ENCODE data around the gene PTPRE. TPM values are rescaled to one million over a fixed set of nuclear protein-coding genes. Genes with fewer than 3 reads are reported as not detected.

PTPRE gene
- total RNA-seq, 2 donors from 2014 or later = 11.3 to 23.5 TPM

GRCh38 chr10:128044961-128045832, 138.3 kb downstream of the PTPRE start:
- TF ChIP-seq CTCF (IDR thresholded peaks at IDR 0.05) = no peak
- Histone ChIP-seq H3K4me3 (no peak overlapping the region), H3K4me1 (peaks cover 0 to 49% of the 10 kb centered on the region in 2 donors), H3K27me3 (no peaks in the 10 kb centered on the region), H3K9me3 (no peaks in the 10 kb centered on the region), H3K36me3 (peaks cover 7% of the 10 kb centered on the region), H3K27ac (no peak overlapping the region)
- no peak for DNase-seq (ENCODE audit: low spot score)

GRCh38 chr10:128045833-128046120, 138.9 kb downstream of the PTPRE start:
- DNase-seq (ENCODE audit: low spot score) = no peak
- H3K4me3 ChIP-seq = no peak overlapping the region
- TF ChIP-seq CTCF (IDR thresholded peaks at IDR 0.05) = no peak
- H3K36me3 ChIP-seq = peaks cover 7% of the 10 kb centered on the region
- H3K27ac ChIP-seq = no peak overlapping the region
- H3K27me3 ChIP-seq = no peaks in the 10 kb centered on the region
- H3K9me3 ChIP-seq = no peaks in the 10 kb centered on the region
- H3K4me1 ChIP-seq = peaks cover 0 to 49% of the 10 kb centered on the region in 2 donors

- Histone ChIP-seq H3K4me3 (no peak overlapping the region), H3K36me3 (peaks cover 7% of the 10 kb centered on the region), H3K27ac (no peak overlapping the region), H3K9me3 (no peaks in the 10 kb centered on the region), H3K4me1 (peaks cover 0 to 52% of the 10 kb centered on the region in 2 donors), H3K27me3 (no peaks in the 10 kb centered on the region)
- DNase-seq (ENCODE audit: low spot score) = no peak
- TF ChIP-seq CTCF (IDR thresholded peaks at IDR 0.05) = no peak
Observed at GRCh38 chr10:128046156-128046952, 139.5 kb downstream of the PTPRE start.

- TF ChIP-seq CTCF (IDR thresholded peaks at IDR 0.05) = no peak
- no peak overlapping the region for H3K4me3 ChIP-seq
- no peaks in the 10 kb centered on the region for H3K9me3 ChIP-seq
- H3K4me1 ChIP-seq = peaks cover 0 to 52% of the 10 kb centered on the region in 2 donors
- peaks cover 7% of the 10 kb centered on the region for H3K36me3 ChIP-seq
- no peaks in the 10 kb centered on the region for H3K27me3 ChIP-seq
- DNase-seq (ENCODE audit: low spot score) = no peak
- peak overlapping the region in 1 of 2 donors; percentile 81 for H3K27ac ChIP-seq
Observed at GRCh38 chr10:128046953-128047290, 140.0 kb downstream of the PTPRE start.

GRCh38 chr10:128047351-128047750, 140.4 kb downstream of the PTPRE start:
- Histone ChIP-seq H3K4me1 (peaks cover 0 to 52% of the 10 kb centered on the region in 2 donors), H3K4me3 (peak overlapping the region; percentile 14 to 22)

More at GRCh38 chr10:128047351-128047750, 140.4 kb downstream of the PTPRE start:
- Histone ChIP-seq H3K27me3 (no peaks in the 10 kb centered on the region), H3K9me3 (no peaks in the 10 kb centered on the region), H3K27ac (peak overlapping the region; percentile 65 to 81), H3K36me3 (peaks cover 11% of the 10 kb centered on the region)
- peak; percentile 77 for DNase-seq (ENCODE audit: low spot score)
- no peak for TF ChIP-seq CTCF (IDR thresholded peaks at IDR 0.05)

Measured in right atrium auricular region (tissue), 2 donors.